Subcutaneous adipose tissue (tissue), 4 donors: Measurements from ENCODE around the gene BOD1L1. TPM values are rescaled to one million over a fixed set of nuclear protein-coding genes. Genes with fewer than 3 reads are reported as not detected.

Experiments
- CTCF ChIP-seq: fragments of 450-650 bp; IDR thresholded peaks from one replicate; pipeline ENCODE4 v1.5.1; 2016; ENCODE audit warnings: low read depth, mild to moderate bottlenecking, control low read depth, antibody characterized with exemption, moderate library complexity
- total RNA-seq, 4 donors: library from RNA; depleted of rRNA; stranded (reverse); fragments of >200 nt; gene quantifications; one replicate each; pipeline ENCODE4 v1.1.0, GENCODE V29; 2016

BOD1L1 gene
- total RNA-seq, 4 donors from 2014 or later = 41.1 to 51.4 (median 43.1) TPM

GRCh38 chr4:13555325-13555724 lies 72.2 kb downstream of the BOD1L1 start:
- TF ChIP-seq CTCF = no peak

GRCh38 chr4:13553081-13553480 lies 74.4 kb downstream of the BOD1L1 start:
- TF ChIP-seq CTCF = no peak

- TF ChIP-seq CTCF = no peak
Observed at GRCh38 chr4:13548984-13549546, 78.5 kb downstream of the BOD1L1 start.

- no peak for TF ChIP-seq CTCF
Observed at GRCh38 chr4:13548059-13548983, 79.2 kb downstream of the BOD1L1 start.

- no peak for TF ChIP-seq CTCF
Observed at GRCh38 chr4:13547485-13548041, 80.0 kb downstream of the BOD1L1 start.

- no peak for TF ChIP-seq CTCF
Observed at GRCh38 chr4:13546941-13547484, 80.5 kb downstream of the BOD1L1 start.
